ENCODE results near the gene TGFB3. TPM values are rescaled to one million over a fixed set of nuclear protein-coding genes. Genes with fewer than 3 reads are reported as not detected.
"Not testable (repeated sequence)": the region's sequence is repeated elsewhere in the genome, so short reads cannot be mapped to it uniquely, and the experiment has no call there.

TGFB3 gene
- total and polyA plus RNA-seq, 5 donors from 2014 or later: 0.16 to 7.4 (median 0.65) TPM; not detected in 1

DNA sequence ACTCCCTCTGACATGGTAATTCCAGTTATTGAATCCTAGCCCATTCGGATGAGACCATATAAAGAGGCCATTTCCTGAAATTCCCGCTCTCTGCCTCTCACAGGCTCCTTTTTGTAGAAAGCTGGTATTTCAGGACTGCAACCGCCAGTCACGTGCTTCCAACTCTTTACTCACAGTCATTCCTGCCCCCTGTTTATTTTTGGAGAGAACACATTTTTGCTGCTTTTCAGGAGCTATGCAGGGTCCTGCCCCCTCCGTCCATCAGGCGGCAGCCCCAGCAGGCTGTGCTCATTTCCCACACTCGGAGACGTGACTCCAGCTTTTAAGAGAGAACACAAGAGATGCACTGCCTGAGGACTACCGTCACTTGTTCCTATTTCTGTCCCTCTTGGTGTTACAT lies 30.6 kb upstream of the TGFB3 start:
- peaks cover 3% of the 10 kb centered on the region for H3K36me3 ChIP-seq (ENCODE audit: control insufficient read depth, insufficient read depth, low read length)
- no peak overlapping the region for H3K27ac ChIP-seq (ENCODE audit: insufficient read depth, low read length, poor library complexity, severe bottlenecking)
- Mint-ChIP-seq H3K4me3 (no peak overlapping the region), H3K27ac (no peak overlapping the region), H3K36me3 (peaks cover 72% of the 10 kb centered on the region), H3K4me1 (peaks cover 0 to 2% (median 0%) of the 10 kb centered on the region in 4 donors), H3K27me3 (no peaks in the 10 kb centered on the region), H3K9me3 (peaks cover 0 to 5% (median 2%) of the 10 kb centered on the region in 7 donors)
- H3K9me3 ChIP-seq (ENCODE audit: control insufficient read depth in 2 of 2, low read length in 2 of 2): no peaks in the 10 kb centered on the region
- no peaks in the 10 kb centered on the region for H3K4me1 ChIP-seq (ENCODE audit: control insufficient read depth, insufficient read depth, low read length, poor library complexity, severe bottlenecking)
- no peaks in the 10 kb centered on the region for H3K27me3 ChIP-seq (ENCODE audit: control insufficient read depth, insufficient read depth, low read length)
- no peak overlapping the region for H3K4me3 ChIP-seq (ENCODE audit: low read depth, low read length)
- DNase-seq: no peak
- ATAC-seq (ENCODE audit: low read depth in 2 of 2): no peak

GRCh38 chr14:76011930-76012329 lies 30.1 kb upstream of the TGFB3 start:
- ATAC-seq (ENCODE audit: low read depth in 2 of 2) (no peak), DNase-seq (no peak)
- Histone ChIP-seq H3K4me3 (ENCODE audit: low read depth, low read length) (no peak overlapping the region), H3K27ac (ENCODE audit: insufficient read depth, low read length, poor library complexity, severe bottlenecking) (no peak overlapping the region), H3K36me3 (ENCODE audit: control insufficient read depth, insufficient read depth, low read length) (peaks cover 4% of the 10 kb centered on the region), H3K27me3 (ENCODE audit: control insufficient read depth, insufficient read depth, low read length) (no peaks in the 10 kb centered on the region), H3K9me3 (ENCODE audit: control insufficient read depth in 2 of 2, low read length in 2 of 2) (no peaks in the 10 kb centered on the region), H3K4me1 (ENCODE audit: control insufficient read depth, insufficient read depth, low read length, poor library complexity, severe bottlenecking) (no peaks in the 10 kb centered on the region)
- H3K27me3 Mint-ChIP-seq: no peaks in the 10 kb centered on the region
- H3K36me3 Mint-ChIP-seq: peaks cover 72% of the 10 kb centered on the region
- H3K4me3 Mint-ChIP-seq: no peak overlapping the region
- no peak overlapping the region for H3K27ac Mint-ChIP-seq
- H3K4me1 Mint-ChIP-seq: no peaks in the 10 kb centered on the region
- H3K9me3 Mint-ChIP-seq: peaks cover 0 to 3% (median 0%) of the 10 kb centered on the region in 7 donors

DNA sequence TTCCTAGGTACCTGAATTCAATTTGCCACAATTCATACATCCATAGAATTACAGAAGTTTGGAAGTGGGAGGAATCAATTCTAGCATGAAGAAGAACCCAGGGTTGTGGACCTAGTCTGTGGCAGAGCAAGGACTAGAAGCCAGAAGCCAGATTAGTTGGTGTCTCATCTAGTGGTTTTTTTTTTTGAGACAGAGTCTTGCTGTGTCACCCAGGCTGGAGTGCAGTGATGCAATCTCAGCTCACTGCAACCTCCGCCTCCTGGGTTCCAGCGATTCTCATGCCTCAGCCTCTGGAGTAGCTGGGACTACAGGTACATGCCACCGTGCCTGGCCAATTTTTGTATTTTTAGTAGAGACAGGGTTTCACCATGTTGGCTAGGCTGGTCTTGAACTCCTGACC lies 27.8 kb upstream of the TGFB3 start:
- H3K36me3 Mint-ChIP-seq: peaks cover 69% of the 10 kb centered on the region
- not testable (repeated sequence) for H3K9me3 Mint-ChIP-seq; H3K27me3 ChIP-seq (ENCODE audit: control insufficient read depth, insufficient read depth, low read length); H3K4me1 Mint-ChIP-seq; H3K4me3 Mint-ChIP-seq; H3K27me3 Mint-ChIP-seq; H3K27ac Mint-ChIP-seq; H3K27ac ChIP-seq (ENCODE audit: insufficient read depth, low read length, poor library complexity, severe bottlenecking); H3K4me3 ChIP-seq (ENCODE audit: low read depth, low read length); DNase-seq; H3K9me3 ChIP-seq (ENCODE audit: control insufficient read depth in 2 of 2, low read length in 2 of 2); ATAC-seq (ENCODE audit: low read depth in 2 of 2); H3K4me1 ChIP-seq (ENCODE audit: control insufficient read depth, insufficient read depth, low read length, poor library complexity, severe bottlenecking)
- H3K36me3 ChIP-seq (ENCODE audit: control insufficient read depth, insufficient read depth, low read length): peaks cover 16% of the 10 kb centered on the region

DNA sequence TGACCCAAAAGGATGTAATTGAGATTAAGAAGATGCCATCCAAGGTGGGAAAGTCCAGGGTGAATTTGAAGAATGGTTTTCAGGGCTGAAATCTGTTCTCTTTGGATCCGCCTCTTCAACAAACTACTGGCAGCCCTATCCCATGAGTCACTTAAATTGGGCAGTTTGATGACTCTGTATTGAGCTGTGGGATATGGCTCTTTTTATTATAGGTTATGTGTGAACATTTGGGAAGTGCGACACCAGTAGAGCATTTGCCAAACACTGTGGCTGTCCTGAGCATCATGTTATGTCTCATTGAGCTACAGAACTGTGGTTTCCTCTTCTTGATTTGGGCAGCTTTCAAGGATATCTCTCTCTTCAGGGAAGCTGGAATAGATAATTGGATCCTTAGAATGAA lies 26.1 kb upstream of the TGFB3 start:
- Histone ChIP-seq H3K4me3 (ENCODE audit: low read depth, low read length) (no peak overlapping the region), H3K36me3 (ENCODE audit: control insufficient read depth, insufficient read depth, low read length) (peaks cover 20% of the 10 kb centered on the region), H3K27ac (ENCODE audit: insufficient read depth, low read length, poor library complexity, severe bottlenecking) (no peak overlapping the region), H3K27me3 (ENCODE audit: control insufficient read depth, insufficient read depth, low read length) (no peaks in the 10 kb centered on the region), H3K9me3 (ENCODE audit: control insufficient read depth in 2 of 2, low read length in 2 of 2) (peaks cover 0 to 4% of the 10 kb centered on the region in 2 experiments), H3K4me1 (ENCODE audit: control insufficient read depth, insufficient read depth, low read length, poor library complexity, severe bottlenecking) (no peaks in the 10 kb centered on the region)
- no peaks in the 10 kb centered on the region for H3K4me1 Mint-ChIP-seq
- no peak for DNase-seq
- peaks cover 62% of the 10 kb centered on the region for H3K36me3 Mint-ChIP-seq
- no peaks in the 10 kb centered on the region for H3K27me3 Mint-ChIP-seq
- H3K4me3 Mint-ChIP-seq: no peak overlapping the region
- no peak for ATAC-seq (ENCODE audit: low read depth in 2 of 2)
- H3K9me3 Mint-ChIP-seq: peaks cover 0 to 13% (median 2%) of the 10 kb centered on the region in 7 donors
- peak overlapping the region in 1 of 3 donors; percentile 16 for H3K27ac Mint-ChIP-seq

DNA sequence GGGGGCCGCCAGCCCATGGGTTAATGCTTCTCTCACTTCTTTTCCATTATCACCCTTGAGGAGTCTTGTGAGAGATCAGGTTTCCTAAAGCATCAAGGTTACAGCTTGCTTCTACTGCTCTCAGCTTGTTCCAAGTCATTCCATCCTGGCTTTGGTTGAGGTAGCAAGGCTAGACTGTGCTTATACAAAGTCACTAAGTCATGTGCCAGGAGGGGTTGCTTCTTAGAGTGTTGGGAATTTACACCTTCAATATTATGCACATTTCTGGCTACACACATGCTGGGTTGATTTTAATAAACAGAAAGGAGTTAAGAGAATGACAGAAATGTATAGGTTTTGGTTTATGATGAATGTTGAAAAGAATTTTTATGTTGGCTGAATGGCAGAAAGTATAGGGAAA lies 25.6 kb upstream of the TGFB3 start:
- H3K9me3 ChIP-seq (ENCODE audit: control insufficient read depth in 2 of 2, low read length in 2 of 2): peaks cover 0 to 4% of the 10 kb centered on the region in 2 experiments
- Mint-ChIP-seq H3K4me1 (no peaks in the 10 kb centered on the region), H3K27ac (peak overlapping the region in 1 of 3 donors; percentile 16)

DNA sequence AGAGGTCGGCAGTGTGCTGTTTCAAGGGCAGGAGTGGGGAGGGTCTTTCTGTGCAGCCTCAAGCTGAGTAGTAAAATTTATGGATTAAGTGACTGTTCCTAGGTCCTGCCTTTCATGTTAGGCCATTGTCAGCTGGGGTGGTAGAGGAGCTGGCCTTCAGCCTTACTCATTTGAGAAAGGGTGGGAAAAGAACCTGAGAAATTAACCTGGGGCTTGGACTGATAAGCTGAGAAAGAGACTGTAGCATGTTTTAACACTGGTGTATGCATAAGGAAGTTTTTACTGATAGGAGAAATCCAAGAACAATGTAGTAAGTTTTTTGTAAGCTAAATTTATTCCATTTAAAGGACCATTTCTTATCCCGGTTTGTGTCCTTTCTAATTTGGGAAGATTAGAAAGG lies 24.5 kb upstream of the TGFB3 start:
- no peak for ATAC-seq (ENCODE audit: low read depth in 2 of 2)
- H3K27ac Mint-ChIP-seq: no peak overlapping the region
- peaks cover 59% of the 10 kb centered on the region for H3K36me3 Mint-ChIP-seq
- no peaks in the 10 kb centered on the region for H3K4me1 Mint-ChIP-seq
- H3K4me3 ChIP-seq (ENCODE audit: low read depth, low read length): no peak overlapping the region
- H3K4me3 Mint-ChIP-seq: no peak overlapping the region
- H3K9me3 Mint-ChIP-seq: peaks cover 0 to 13% (median 2%) of the 10 kb centered on the region in 7 donors
- DNase-seq: no peak
- H3K9me3 ChIP-seq (ENCODE audit: control insufficient read depth in 2 of 2, low read length in 2 of 2): peaks cover 0 to 4% of the 10 kb centered on the region in 2 experiments
- no peak overlapping the region for H3K27ac ChIP-seq (ENCODE audit: insufficient read depth, low read length, poor library complexity, severe bottlenecking)
- peaks cover 19% of the 10 kb centered on the region for H3K36me3 ChIP-seq (ENCODE audit: control insufficient read depth, insufficient read depth, low read length)
- no peaks in the 10 kb centered on the region for H3K27me3 ChIP-seq (ENCODE audit: control insufficient read depth, insufficient read depth, low read length)
- H3K4me1 ChIP-seq (ENCODE audit: control insufficient read depth, insufficient read depth, low read length, poor library complexity, severe bottlenecking): no peaks in the 10 kb centered on the region
- H3K27me3 Mint-ChIP-seq: no peaks in the 10 kb centered on the region

More for the DNA sequence above, 25.6 kb upstream of the TGFB3 start:
- H3K4me3 Mint-ChIP-seq: no peak overlapping the region
- H3K27me3 Mint-ChIP-seq: no peaks in the 10 kb centered on the region
- Histone ChIP-seq H3K27me3 (ENCODE audit: control insufficient read depth, insufficient read depth, low read length) (no peaks in the 10 kb centered on the region), H3K36me3 (ENCODE audit: control insufficient read depth, insufficient read depth, low read length) (peaks cover 20% of the 10 kb centered on the region), H3K4me3 (ENCODE audit: low read depth, low read length) (no peak overlapping the region), H3K27ac (ENCODE audit: insufficient read depth, low read length, poor library complexity, severe bottlenecking) (no peak overlapping the region), H3K4me1 (ENCODE audit: control insufficient read depth, insufficient read depth, low read length, poor library complexity, severe bottlenecking) (no peaks in the 10 kb centered on the region)
- H3K36me3 Mint-ChIP-seq: peaks cover 62% of the 10 kb centered on the region
- H3K9me3 Mint-ChIP-seq: peaks cover 0 to 13% (median 2%) of the 10 kb centered on the region in 7 donors
- DNase-seq: no peak
- ATAC-seq (ENCODE audit: low read depth in 2 of 2): no peak

GRCh38 chr14:76002383-76002782 lies 20.6 kb upstream of the TGFB3 start:
- Histone ChIP-seq H3K27ac (ENCODE audit: insufficient read depth, low read length, poor library complexity, severe bottlenecking) (no peak overlapping the region), H3K36me3 (ENCODE audit: control insufficient read depth, insufficient read depth, low read length) (peaks cover 31% of the 10 kb centered on the region), H3K27me3 (ENCODE audit: control insufficient read depth, insufficient read depth, low read length) (no peaks in the 10 kb centered on the region), H3K4me1 (ENCODE audit: control insufficient read depth, insufficient read depth, low read length, poor library complexity, severe bottlenecking) (no peaks in the 10 kb centered on the region), H3K9me3 (ENCODE audit: control insufficient read depth in 2 of 2, low read length in 2 of 2) (peaks cover 0 to 4% of the 10 kb centered on the region in 2 experiments), H3K4me3 (ENCODE audit: low read depth, low read length) (no peak overlapping the region)
- Mint-ChIP-seq H3K27ac (peak overlapping the region in 2 of 3 donors; percentile 15 to 64), H3K27me3 (no peaks in the 10 kb centered on the region), H3K4me1 (no peaks in the 10 kb centered on the region), H3K4me3 (no peak overlapping the region), H3K36me3 (peaks cover 70% of the 10 kb centered on the region), H3K9me3 (peaks cover 0 to 13% (median 2%) of the 10 kb centered on the region in 7 donors)
- no peak for ATAC-seq (ENCODE audit: low read depth in 2 of 2)
- no peak for DNase-seq

- no peak for ATAC-seq (ENCODE audit: low read depth in 2 of 2)
- Mint-ChIP-seq H3K36me3 (peaks cover 65% of the 10 kb centered on the region), H3K27ac (peak overlapping the region in 1 of 3 donors; percentile 48), H3K9me3 (peaks cover 0 to 9% (median 2%) of the 10 kb centered on the region in 7 donors), H3K4me3 (no peak overlapping the region), H3K4me1 (no peaks in the 10 kb centered on the region), H3K27me3 (no peaks in the 10 kb centered on the region)
- Histone ChIP-seq H3K27ac (ENCODE audit: insufficient read depth, low read length, poor library complexity, severe bottlenecking) (no peak overlapping the region), H3K27me3 (ENCODE audit: control insufficient read depth, insufficient read depth, low read length) (no peaks in the 10 kb centered on the region), H3K36me3 (ENCODE audit: control insufficient read depth, insufficient read depth, low read length) (peaks cover 20% of the 10 kb centered on the region), H3K4me3 (ENCODE audit: low read depth, low read length) (no peak overlapping the region), H3K4me1 (ENCODE audit: control insufficient read depth, insufficient read depth, low read length, poor library complexity, severe bottlenecking) (no peaks in the 10 kb centered on the region), H3K9me3 (ENCODE audit: control insufficient read depth in 2 of 2, low read length in 2 of 2) (peaks cover 0 to 4% of the 10 kb centered on the region in 2 experiments)
- no peak for DNase-seq
These were observed 17.9 kb upstream of the TGFB3 start for GRCh38 chr14:75999511-76000190.
